GM19324 (cell line): ENCODE measurements around the gene IL1RL1.

Experiments used
- ATAC-seq: cut with Tn5 transposase; IDR thresholded peaks from one replicate; pipeline ENCODE4 v1.9.1; 2021; ENCODE audit warnings: mild to moderate bottlenecking, moderate library complexity; ENCODE audit not compliant: unreplicated experiment, low FRiP score

Gene IL1RL1

DNA sequence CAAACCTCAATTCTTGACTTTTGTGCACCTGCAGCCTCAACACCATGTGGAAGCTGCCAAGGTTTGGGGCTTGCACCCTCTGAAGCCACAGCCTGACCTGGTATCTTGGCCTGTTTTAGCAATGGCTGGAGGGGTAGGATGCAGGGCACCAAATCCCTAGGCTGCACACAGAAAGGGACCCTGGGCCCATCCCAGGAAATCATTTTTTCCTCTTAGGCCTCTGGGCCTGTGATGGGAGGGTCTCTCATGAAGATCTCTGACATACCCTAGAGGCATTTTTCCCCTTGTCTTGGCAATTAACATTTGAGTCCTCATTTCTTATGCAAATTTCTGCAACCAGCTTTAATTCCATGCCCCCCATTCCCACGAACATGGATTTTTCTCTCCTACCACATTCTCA, 54.4 kb downstream of the IL1RL1 start:
- ATAC-seq = no peak

DNA sequence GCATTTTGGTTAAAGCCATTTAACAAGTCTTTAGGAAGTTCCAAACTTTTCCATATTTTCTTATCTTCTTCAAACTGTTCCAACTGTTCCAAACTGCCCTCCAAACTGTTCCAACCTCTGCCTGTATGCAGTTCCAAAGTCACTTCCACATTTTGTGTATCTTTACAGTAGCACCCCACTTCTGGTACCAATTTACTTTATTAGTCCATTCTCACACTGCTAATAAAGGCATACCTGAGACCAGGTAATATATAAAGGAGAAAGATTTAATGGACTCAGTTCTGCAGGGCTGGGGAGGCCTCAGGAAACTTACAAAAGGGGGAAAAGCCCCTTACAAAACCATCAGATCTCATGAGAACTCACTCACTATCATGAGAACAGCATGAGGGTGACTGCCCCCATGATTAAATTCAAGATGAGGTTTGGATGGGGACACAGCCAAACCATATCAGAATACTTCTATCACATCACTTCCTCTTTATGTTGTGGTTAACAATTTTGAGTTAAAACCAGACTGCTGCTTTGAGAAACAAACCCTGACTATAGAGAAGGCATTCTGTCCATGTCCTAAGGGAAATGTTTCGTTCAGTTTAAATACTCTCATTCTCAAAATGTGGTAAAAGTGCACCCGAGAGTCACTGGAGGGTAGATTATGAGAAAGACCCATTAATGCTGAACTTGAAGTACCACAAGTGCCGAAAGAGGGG, 55.2 kb downstream of the IL1RL1 start:
- ATAC-seq = no peak

DNA sequence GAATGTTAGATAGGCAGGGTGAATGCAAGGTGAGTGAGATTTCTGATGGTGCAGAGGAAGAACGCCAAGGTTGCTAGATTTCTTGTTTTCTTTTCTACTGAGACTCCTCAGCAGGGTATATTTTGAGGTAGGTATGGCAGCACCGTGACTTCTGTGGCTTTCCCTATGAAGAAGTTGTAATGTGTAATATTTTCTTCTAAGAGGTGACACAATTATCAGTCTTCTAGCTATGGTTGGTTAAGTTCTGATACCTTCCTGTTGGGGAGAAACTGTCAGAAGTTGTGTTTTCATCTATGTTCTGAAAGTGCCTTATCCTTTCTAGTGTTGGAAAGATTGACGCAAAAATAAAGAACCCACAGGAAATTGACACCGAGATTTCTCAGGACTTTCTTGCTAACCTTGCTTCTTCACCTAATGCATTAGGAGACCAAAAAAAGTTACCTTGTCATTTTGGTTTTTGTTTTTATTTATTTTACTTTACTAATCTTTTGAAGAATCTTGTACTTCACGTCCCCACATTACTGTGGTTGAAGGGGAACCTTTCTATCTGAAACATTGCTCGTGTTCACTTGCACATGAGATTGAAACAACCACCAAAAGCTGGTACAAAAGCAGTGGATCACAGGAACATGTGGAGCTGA, 56.1 kb downstream of the IL1RL1 start:
- ATAC-seq = no peak

DNA sequence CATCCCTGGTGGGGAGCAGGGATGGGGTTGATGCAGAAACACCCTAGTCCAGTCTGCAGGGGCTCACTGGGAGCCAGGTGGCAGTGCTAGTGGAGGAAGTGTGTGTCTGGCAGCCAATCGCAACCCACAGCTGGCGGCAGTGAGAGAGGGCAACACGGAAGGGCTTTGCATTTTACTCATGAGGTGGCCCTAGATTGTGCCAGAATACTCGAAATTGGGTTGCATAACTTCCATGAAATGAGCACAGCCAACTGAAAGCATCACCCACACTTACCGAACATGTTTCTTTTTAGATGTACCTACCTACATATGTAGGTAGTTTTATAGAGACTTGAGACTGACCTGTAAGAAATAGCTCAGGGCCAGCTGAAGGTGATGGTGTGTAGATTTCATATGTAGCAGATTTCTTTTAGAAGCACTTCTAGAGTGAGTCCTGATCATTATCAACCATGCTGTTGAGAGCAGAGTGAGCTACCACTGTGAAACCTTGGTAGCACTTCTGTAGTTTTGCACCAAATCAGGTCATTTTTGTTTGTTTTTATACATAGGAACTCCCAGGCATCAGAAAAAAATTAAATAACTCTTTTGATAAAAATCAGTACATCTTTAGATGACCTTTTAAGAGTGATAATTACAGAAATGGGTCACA, 57.2 kb downstream of the IL1RL1 start:
- no peak for ATAC-seq

DNA sequence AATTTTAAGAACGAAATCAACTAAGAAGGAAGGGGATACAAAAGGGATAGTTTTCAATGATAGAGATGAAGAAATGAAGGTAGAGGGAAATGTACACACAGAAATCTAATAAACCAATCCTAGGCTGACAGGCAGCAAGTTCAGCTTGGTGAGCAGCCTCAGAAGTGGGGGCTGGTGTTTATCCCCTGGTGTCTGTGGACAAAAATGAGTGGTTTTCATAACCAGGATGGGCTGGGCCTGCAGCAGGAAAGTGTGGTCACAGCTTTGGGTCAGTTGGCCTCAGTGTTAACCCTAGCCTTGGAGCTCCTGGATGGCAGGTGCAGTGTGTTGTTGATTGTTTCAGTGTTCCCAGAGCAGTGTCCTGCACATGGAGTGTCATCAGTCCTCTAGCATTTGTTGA, 58.5 kb downstream of the IL1RL1 start:
- no peak for ATAC-seq

DNA sequence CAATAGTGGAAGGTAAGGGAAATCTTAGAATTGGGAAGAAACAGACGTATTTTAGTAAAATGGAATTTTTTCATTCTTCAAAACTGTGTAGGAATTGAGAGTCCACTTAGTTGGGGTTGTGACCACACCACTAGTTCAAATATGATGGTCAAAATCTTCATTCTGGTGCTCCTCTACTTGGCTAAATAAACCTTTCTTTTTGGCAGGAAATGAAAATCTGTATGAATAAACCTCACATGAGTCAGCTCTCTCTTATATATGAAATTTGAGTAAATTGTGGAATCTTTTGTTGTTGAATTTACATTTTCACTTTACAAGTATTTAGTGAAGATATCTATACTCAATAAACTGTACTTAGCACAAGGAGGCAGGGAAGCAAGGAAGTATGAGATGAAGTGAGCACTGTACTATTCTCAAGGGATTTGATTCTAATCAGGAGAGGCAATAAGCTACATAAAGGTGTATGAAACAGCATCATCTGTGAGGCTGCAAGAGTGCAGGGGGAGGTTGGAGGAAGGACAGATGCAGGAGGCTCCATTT, 64.8 kb downstream of the IL1RL1 start:
- ATAC-seq = no peak

DNA sequence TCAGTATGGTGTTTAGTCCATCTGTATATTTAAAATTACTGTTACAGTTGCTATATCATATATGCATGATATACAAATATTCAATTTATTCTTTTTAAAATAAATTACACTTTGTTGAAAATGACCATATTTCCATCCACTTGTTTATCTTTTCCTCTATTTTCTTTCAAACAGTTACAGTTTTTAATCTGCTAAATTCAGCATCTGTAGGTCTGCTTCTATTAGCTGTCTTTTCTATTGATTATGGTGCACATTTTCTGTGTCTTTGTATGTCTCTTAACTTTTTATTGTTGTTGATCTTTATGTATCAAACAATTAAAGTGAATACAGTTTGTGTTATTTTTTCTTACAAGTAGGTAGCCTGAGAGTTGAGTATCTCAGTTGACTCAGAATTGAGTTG, 72.4 kb downstream of the IL1RL1 start:
- no peak for ATAC-seq

DNA sequence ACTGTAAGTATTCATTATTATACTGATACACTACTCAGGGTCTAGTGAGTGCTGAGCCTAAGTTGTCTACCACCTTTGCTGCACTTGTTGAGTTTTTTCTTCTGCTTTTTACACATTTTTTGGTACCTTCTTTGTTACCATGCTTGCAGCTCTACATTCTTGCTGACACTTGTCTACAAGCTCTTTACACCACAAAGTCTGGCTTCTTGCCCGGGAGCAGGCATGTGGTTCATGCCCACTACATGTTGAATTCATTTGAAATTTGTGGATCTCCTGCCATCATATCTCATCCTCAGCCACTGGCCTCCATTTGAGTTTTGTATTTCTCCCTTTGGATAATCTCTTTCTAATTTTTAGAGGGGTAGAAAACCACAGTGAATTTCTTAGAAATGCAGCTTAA, 74.2 kb downstream of the IL1RL1 start:
- no peak for ATAC-seq

DNA sequence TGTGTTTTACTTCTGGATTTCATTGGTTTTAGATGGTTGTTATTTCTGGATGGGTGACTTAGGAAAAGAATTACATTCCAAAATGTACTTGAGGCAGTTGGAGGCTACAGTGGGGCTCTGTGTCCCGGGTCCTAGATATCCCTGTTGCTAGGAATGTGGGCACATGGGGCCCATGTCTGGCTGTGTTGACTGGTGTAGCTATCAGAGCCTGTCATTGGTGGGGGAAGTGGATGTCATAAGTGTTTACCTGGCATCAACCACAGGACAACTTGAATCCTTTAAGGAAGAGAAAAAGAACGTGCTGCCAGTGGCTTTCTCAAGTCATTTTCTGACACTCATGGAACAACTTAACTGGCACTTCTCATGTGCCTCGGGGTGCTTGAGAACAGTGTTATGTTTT, 74.6 kb downstream of the IL1RL1 start:
- no peak for ATAC-seq

DNA sequence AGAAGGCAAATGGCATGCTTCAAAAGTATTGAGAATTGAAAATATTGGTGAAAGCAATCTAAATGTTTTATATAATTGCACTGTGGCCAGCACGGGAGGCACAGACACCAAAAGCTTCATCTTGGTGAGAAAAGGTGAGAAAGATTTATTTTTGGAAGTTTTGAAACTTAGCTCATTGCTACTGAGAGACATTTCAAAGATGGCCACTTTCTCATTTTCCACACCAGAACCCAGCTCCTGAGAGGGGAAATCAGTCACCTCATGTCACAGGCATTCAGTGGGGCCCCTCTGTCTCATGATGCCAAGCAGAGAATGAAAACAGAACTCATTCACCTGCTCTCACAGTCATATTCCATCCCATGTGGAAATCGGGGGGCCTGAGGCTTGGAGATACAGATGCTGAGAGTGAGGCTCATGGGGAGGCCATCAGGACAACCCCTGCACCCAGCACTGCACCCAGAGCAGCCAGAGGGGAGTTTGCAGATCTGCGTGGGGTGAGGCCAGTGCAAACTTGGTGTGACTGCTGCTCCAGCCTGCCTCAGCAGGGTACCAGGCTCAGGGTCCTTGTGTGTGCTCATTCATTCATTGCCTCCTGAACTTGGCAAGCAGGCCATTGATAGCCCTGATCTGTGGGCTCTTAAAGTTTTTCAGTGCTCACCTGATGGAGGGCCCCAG, 75.6 kb downstream of the IL1RL1 start:
- no peak for ATAC-seq

DNA sequence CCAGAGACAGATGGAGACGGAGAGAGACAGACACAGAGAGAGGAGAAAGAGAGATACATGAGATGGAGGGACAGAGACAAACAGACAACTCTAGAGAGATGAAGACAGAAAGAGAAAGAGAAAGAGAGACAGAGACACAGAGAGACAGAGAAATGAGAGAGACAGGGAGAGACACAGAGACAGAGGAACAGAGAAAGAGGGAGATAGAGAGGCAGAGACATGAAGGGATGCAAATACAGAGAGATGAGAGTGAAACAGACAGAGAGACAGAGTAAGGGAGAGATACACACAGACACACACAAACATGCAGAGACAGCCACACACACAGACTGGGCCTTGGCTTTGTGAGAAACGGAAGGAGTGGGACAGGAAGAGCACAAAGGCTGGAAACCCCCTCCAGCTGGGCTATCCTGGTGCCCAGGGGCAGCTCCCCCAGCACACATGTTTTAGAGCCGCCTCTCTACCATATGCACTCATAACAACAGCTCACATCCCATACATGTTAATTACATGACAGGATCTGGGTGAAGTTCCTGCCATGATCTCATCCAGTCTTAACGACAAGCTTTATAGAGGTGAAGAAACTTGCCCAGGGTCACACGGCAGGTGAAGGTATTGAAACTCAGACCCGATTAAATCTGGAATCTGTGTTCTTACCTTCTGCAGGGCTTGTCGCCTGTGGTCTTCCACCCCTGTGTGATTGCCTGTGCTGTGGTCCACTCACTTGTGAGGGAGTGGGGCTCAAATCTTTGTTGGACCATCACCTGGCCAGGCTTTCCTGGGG, 76.6 kb downstream of the IL1RL1 start:
- no peak for ATAC-seq

DNA sequence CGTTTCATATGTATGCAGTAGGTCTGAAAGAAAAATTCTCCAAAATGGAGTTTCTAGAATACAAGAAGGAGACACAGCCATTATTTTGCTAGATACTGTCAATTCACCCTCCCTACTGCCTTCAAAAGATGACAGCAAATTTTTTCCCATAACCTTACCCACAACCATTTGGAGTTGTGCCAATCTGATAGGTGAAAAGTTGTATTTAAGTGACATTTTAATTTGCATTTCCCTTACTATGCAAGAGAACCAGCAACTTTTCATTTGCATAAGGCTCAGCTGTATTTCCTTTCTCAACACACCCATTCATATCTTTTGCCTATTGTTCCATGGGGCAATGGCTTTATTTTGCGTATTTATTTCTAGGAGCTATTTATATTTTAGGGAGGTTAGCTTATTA, 80.2 kb downstream of the IL1RL1 start:
- ATAC-seq = no peak

DNA sequence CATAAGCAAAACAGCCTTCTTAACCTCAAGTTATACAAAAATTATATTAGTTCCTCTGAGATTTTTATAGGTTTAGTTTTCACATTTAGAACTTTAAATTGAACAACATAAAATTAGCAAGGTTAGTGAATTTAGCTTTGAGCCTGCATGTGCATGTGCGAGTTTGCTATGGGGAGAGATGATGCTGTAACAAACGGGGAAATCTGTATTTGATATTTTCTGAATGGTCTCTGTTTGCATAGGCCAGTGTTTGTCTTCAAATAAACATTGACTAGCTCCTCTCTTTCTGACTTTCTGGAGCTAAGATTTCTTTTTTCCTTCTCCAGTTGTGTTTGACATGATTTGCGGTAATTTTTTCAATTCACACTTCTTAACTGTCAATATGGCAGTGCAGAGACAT, 80.7 kb downstream of the IL1RL1 start:
- ATAC-seq = no peak

DNA sequence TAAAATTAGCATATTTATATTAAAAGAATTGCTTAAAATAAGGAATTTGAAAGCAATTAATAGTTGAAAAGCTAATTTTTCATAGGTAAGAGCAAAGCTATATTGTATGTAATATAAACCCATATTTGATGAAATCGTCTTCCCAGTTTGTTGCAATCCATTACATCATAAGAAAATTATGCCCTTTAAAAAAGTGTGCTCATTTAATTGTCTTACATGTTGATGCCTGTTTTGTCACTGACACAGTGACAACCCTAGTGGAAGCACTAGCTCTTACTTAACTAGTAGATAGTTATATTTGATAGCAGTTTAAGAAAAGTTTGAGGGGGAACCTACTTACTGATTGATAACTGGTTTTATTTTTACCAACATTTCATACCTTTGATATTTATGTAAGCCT, 81.6 kb downstream of the IL1RL1 start:
- no peak for ATAC-seq

DNA sequence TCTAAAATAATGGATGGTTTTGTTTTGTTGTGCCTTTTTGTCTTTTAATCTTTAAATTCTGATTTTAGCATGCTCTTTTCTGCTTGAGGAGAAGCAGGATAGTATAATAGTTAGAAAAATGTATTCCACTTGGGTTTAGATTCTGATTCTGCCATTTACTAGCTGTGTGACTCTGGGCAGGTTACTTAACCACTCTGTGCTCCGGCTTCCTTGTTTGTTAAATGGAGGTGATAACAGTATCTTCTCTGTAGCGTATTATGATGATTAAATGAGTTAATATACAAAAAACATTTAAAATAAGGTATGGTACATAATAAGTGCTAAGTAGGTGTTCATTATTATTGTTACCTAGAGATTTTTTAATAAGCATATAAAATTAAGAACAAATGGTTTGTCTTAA, 84.6 kb downstream of the IL1RL1 start:
- ATAC-seq = no peak

DNA sequence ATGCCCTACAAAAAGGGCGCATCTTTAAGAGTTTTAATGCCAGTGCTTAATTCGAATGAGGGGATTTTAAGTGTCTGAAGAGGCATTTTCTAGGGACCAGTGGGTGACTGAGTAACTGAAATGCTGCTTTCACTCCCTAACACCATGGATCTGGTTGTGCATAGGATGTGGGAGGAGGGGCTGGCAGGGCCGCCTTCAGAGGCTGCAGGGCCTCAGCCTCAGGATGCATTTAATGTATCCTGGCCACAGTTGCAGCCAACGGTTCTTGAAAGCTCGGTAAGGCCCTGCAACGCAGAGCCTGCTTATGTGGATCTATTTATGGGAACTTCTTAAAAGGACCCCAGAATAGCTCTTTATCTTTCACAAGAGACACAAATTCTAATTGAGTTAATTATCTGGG, 85.8 kb downstream of the IL1RL1 start:
- ATAC-seq = no peak

DNA sequence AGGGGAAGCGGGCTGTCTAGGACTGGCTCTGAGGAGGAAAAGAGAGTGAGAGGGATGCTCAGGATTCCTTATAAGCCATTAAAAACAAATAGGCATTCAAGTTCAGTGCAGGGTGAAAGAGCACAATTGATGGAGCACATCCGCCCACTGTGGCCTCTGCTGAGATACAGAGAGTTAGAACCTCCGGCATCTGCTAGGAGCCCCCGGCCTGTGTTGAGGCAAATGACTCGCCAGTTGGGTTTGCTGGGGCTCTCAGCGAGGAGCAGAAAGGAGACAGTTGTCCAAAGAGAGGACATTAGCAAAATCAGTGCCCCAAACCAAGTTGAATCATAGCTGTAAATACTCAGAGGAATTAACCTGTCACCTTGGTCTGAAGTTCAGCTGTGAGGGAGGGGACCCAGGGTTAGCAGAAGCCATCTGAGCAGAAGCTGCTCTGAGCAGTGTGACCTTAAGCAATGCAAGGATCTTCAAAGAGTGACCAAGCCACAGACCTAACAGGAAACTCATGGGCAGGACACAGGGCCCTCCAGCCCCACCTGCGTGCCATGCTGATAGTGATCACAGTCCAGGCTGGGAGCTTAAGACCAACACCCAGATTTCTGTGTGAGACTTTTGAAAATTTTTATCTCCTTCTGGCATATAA, 88.3 kb downstream of the IL1RL1 start:
- no peak for ATAC-seq

DNA sequence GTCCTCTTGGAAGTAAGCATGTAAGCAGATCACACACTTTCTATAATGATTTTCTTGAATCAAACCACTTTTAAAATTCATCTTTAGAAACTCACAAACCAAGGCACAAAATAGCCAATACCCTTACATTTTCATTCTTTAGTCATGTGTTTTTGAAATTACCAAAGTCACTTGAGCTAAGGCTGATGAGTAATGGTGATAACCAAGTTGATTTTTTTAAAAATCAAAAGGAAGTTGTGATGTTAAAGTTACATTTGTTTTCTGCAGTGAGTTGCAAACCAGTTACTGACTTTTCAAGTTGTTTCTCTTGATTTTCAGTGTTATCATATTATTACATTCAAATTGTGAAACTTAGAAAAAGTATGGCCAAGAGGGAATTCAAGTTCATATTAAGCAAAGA, 90.1 kb downstream of the IL1RL1 start:
- ATAC-seq = no peak
